H1 (cell line): ENCODE measurements around the gene FOXP4. TPM values are rescaled to one million over a fixed set of nuclear protein-coding genes. Genes with fewer than 3 reads are reported as not detected.

ENCODE experiments used
- CTCF ChIA-PET: fragments of 300-600 bp; sonication (Branson Sonifier 250); formaldehyde crosslinking; loops from one replicate; lab custom pipeline; 2021; ENCODE audit not compliant: partially characterized antibody; lab: Charles Lee
- POLR2A ChIA-PET: fragments of 300-600 bp; sonication (Branson Sonifier 250); formaldehyde crosslinking; loops from one replicate; lab custom pipeline; 2021; ENCODE audit warnings: inconsistent platforms; ENCODE audit not compliant: partially characterized antibody; lab: Charles Lee
- DNase-seq, 2 experiments: peaks; one replicate each; pipeline versions ENCODE4 v3.0.0 to v3.0.0-alpha.2; 2010 to 2022; ENCODE audit warnings: low spot score in 2 of 2, low read depth in 1 of 2, mixed read lengths in 1 of 2
- FAIRE-seq: peaks from 2 replicates; lab custom pipeline; 2011; peaks lifted over from hg19 to GRCh38; lab: Jason Lieb, UNC
- H2AFZ ChIP-seq: 2 replicates; pipeline ENCODE4 v1.8.1; 2012; ENCODE audit warnings: low read length, inconsistent platforms
- H2AK5ac ChIP-seq: 2 replicates; pipeline ENCODE4 v1.6.1; 2013; ENCODE audit warnings: low read depth, low read length
- H2BK120ac ChIP-seq: replicated peaks from 2 replicates; pipeline ENCODE3; 2013; ENCODE audit warnings: low read depth, low read length, inconsistent platforms
- H2BK12ac ChIP-seq: 2 replicates; pipeline ENCODE4 v1.6.1; 2013; ENCODE audit warnings: low read depth, low read length
- H2BK15ac ChIP-seq: 2 replicates; pipeline ENCODE4 v1.6.1; 2013; ENCODE audit warnings: low read length
- H2BK20ac ChIP-seq: 2 replicates; pipeline ENCODE4 v1.6.1; 2013; ENCODE audit warnings: low read length
- H2BK5ac ChIP-seq: 2 replicates; pipeline ENCODE4 v1.6.1; 2013; ENCODE audit warnings: low read depth, low read length
- H3K14ac ChIP-seq: 2 replicates; pipeline ENCODE4 v1.6.1; 2013; ENCODE audit warnings: inconsistent platforms; ENCODE audit not compliant: insufficient read length
- H3K18ac ChIP-seq: 2 replicates; pipeline ENCODE4 v1.6.1; 2013; ENCODE audit warnings: low read length; ENCODE audit errors: extremely low read depth
- H3K23ac ChIP-seq: 2 replicates; pipeline ENCODE4 v1.6.1; 2013; ENCODE audit warnings: inconsistent platforms; ENCODE audit not compliant: insufficient read length
- H3K23me2 ChIP-seq: 2 replicates; pipeline ENCODE4 v1.6.1; 2013; ENCODE audit warnings: low read depth, low read length
- H3K27ac ChIP-seq: 2 replicates; pipeline ENCODE4 v1.6.1; 2011; ENCODE audit warnings: low read depth, low read length, inconsistent platforms
- H3K27me3 ChIP-seq, 4 experiments: replicated peaks in 1 of 4; 1 replicate in 1 of 4; 2 replicates in 3 of 4; pipeline versions ENCODE4 v1.6.1 to v1.8.1; 2011 to 2013; ENCODE audit warnings: low read length in 3 of 4, mild to moderate bottlenecking in 3 of 4, inconsistent platforms in 2 of 4, mixed read lengths in 2 of 4, moderate library complexity in 1 of 4; ENCODE audit not compliant: control insufficient read depth in 3 of 4, insufficient read depth in 3 of 4; ENCODE audit errors: extremely low read depth in 1 of 4
- H3K36me3 ChIP-seq, 4 experiments: 2 replicates each; pipeline versions ENCODE4 v1.6.1 to v1.8.1; 2011 to 2013; ENCODE audit warnings: mild to moderate bottlenecking in 4 of 4, low read length in 3 of 4, moderate library complexity in 2 of 4, control low read depth in 1 of 4, inconsistent platforms in 1 of 4; ENCODE audit not compliant: insufficient read depth in 4 of 4, control insufficient read depth in 2 of 4
- H3K4ac ChIP-seq: replicated peaks from 2 replicates; pipeline ENCODE3; 2013; ENCODE audit warnings: low read length, low read depth, mixed read lengths, inconsistent platforms; ENCODE audit not compliant: insufficient read length
- H3K4me1 ChIP-seq, 4 experiments: replicated peaks in 1 of 4; 1 replicate in 1 of 4; 2 replicates in 3 of 4; pipeline versions ENCODE4 v1.6.1 to v1.8.1; 2011 to 2013; ENCODE audit warnings: low read length in 3 of 4, inconsistent platforms in 2 of 4, mixed read lengths in 1 of 4; ENCODE audit not compliant: insufficient read depth in 4 of 4, control insufficient read depth in 3 of 4
- H3K4me2 ChIP-seq, 2 experiments: 2 replicates each; pipeline versions ENCODE4 v1.6.1 to v1.8.1; 2011 to 2013; ENCODE audit warnings: low read depth in 2 of 2, low read length in 2 of 2, control low read depth in 1 of 2, inconsistent platforms in 1 of 2, mild to moderate bottlenecking in 1 of 2; ENCODE audit not compliant: insufficient read depth in 1 of 2
- H3K4me3 ChIP-seq, 4 experiments: fragments of 200-600, 300-600 bp in 1 of 4; sonication (generic), shearing (Covaris generic), sonication (Bioruptor Twin) in 1 of 4; 2 replicates each; pipeline versions ENCODE4 v1.5.1 to v1.8.1; 2011 to 2016; ENCODE audit warnings: low read length in 4 of 4, low read depth in 3 of 4, control low read depth in 2 of 4, inconsistent platforms in 2 of 4, mild to moderate bottlenecking in 2 of 4, mixed read lengths in 1 of 4, moderate library complexity in 1 of 4; ENCODE audit not compliant: insufficient read depth in 2 of 4; ENCODE audit errors: extremely low read depth in 1 of 4
- H3K56ac ChIP-seq: replicated peaks from 2 replicates; pipeline ENCODE3; 2013; ENCODE audit warnings: low read depth, mild to moderate bottlenecking, mixed read lengths, low read length, inconsistent platforms; ENCODE audit not compliant: insufficient read length
- H3K79me1 ChIP-seq: 2 replicates; pipeline ENCODE4 v1.6.1; 2013; ENCODE audit warnings: low read depth, low read length, control low read depth
- H3K79me2 ChIP-seq, 2 experiments: 2 replicates each; pipeline versions ENCODE4 v1.6.1 to v1.8.1; 2012 to 2013; ENCODE audit warnings: low read length in 2 of 2, mild to moderate bottlenecking in 2 of 2, inconsistent platforms in 1 of 2; ENCODE audit not compliant: insufficient read depth in 2 of 2, control insufficient read depth in 1 of 2
- H3K9ac ChIP-seq, 4 experiments: replicated peaks in 1 of 4; 1 replicate in 1 of 4; 2 replicates in 3 of 4; pipeline versions ENCODE4 v1.6.1 to v1.8.1; 2011 to 2013; ENCODE audit warnings: low read depth in 3 of 4, low read length in 3 of 4, control low read depth in 2 of 4, mild to moderate bottlenecking in 2 of 4, moderate library complexity in 2 of 4, inconsistent platforms in 1 of 4; ENCODE audit errors: extremely low read depth in 1 of 4
- H3K9me3 ChIP-seq, 2 experiments: 2 replicates each; pipeline versions ENCODE4 v1.6.1 to v1.8.1; 2012 to 2013; ENCODE audit warnings: mild to moderate bottlenecking in 2 of 2, moderate library complexity in 2 of 2, control low read depth in 1 of 2, inconsistent platforms in 1 of 2, low read depth in 1 of 2, low read length in 1 of 2, mixed read lengths in 1 of 2; ENCODE audit not compliant: insufficient read depth in 2 of 2
- H4K20me1 ChIP-seq, 2 experiments: replicated peaks in 1 of 2; 2 replicates each; pipeline versions ENCODE3 to v1.8.1; 2011 to 2013; ENCODE audit warnings: inconsistent platforms in 2 of 2, low read length in 2 of 2, mild to moderate bottlenecking in 1 of 2; ENCODE audit not compliant: insufficient read depth in 2 of 2, control insufficient read depth in 1 of 2
- H4K5ac ChIP-seq: 2 replicates; pipeline ENCODE4 v1.6.1; 2013; ENCODE audit warnings: low read length, low read depth, mixed read lengths, inconsistent platforms; ENCODE audit not compliant: insufficient read length
- H4K8ac ChIP-seq: 2 replicates; pipeline ENCODE4 v1.8.0; 2013; ENCODE audit warnings: mild to moderate bottlenecking, moderate library complexity, low read length, inconsistent platforms; ENCODE audit not compliant: insufficient read depth; ENCODE audit errors: extremely low read depth
- H4K91ac ChIP-seq: replicated peaks from 2 replicates; pipeline ENCODE3; 2013; ENCODE audit warnings: low read length, mixed read lengths, inconsistent platforms; ENCODE audit not compliant: insufficient read length
- BACH1 ChIP-seq: IDR thresholded peaks from 2 replicates; pipeline ENCODE4 v1.6.1; 2012; ENCODE audit warnings: low read length, improper control_type of control experiment
- BRCA1 ChIP-seq: IDR thresholded peaks from 2 replicates; pipeline ENCODE4 v1.6.1; 2012; ENCODE audit warnings: low read depth, low read length, improper control_type of control experiment
- EGR1 ChIP-seq: IDR thresholded peaks from 2 replicates; pipeline ENCODE4 v1.6.1; 2011; ENCODE audit warnings: low read depth, low read length, borderline replicate concordance
- EZH2 ChIP-seq: fragments of 200-600 bp; sonication (generic); IDR thresholded peaks from 2 replicates; pipeline ENCODE4 v1.7.1; 2012; ENCODE audit warnings: low read depth, mild to moderate bottlenecking, moderate library complexity, low read length, inconsistent platforms; ENCODE audit not compliant: severe bottlenecking
- HDAC6 ChIP-seq: IDR thresholded peaks from one replicate; pipeline ENCODE4 v1.7.1; 2012; ENCODE audit warnings: low read depth, mild to moderate bottlenecking, inconsistent platforms, low read length, moderate library complexity
- NANOG ChIP-seq: IDR thresholded peaks from 2 replicates; pipeline ENCODE4 v1.6.1; 2011; ENCODE audit warnings: low read length, low read depth, mild to moderate bottlenecking, inconsistent platforms; ENCODE audit not compliant: insufficient read depth, poor library complexity, severe bottlenecking
- NRF1 ChIP-seq: IDR thresholded peaks from 2 replicates; pipeline ENCODE4 v1.6.1; 2011; ENCODE audit warnings: mild to moderate bottlenecking, low read depth, low read length, improper control_type of control experiment
- RAD21 ChIP-seq, 2 experiments: IDR thresholded peaks in 1 of 2; conservative IDR thresholded peaks in 1 of 2; 2 replicates each; pipeline ENCODE4 v1.6.1; 2011; ENCODE audit warnings: low read depth in 2 of 2, low read length in 2 of 2, improper control_type of control experiment in 1 of 2, inconsistent platforms in 1 of 2, mild to moderate bottlenecking in 1 of 2, moderate library complexity in 1 of 2
- SIX5 ChIP-seq: IDR thresholded peaks from 2 replicates; pipeline ENCODE4 v1.6.1; 2011; ENCODE audit warnings: mild to moderate bottlenecking, low read depth, low read length
- TAF7 ChIP-seq: optimal IDR thresholded peaks from 2 replicates; pipeline ENCODE3; 2011; ENCODE audit warnings: low read depth, mild to moderate bottlenecking, inconsistent platforms, low read length, moderate library complexity, borderline replicate concordance
- TBP ChIP-seq: IDR thresholded peaks from 2 replicates; pipeline ENCODE4 v1.6.1; 2011; ENCODE audit warnings: low read depth, low read length, improper control_type of control experiment
- WGBS, 2 experiments: shearing (Covaris generic) in 1 of 2; methylation state at CpG; one replicate each; pipeline versions ENCODE4 v1.1.6 to v1.1.7; 2013 to 2015; ENCODE audit warnings: low lambda C conversion rate in 2 of 2, mixed read lengths in 2 of 2, inconsistent platforms in 1 of 2, low coverage in 1 of 2, missing lambda C conversion rate in 1 of 2; ENCODE audit not compliant: insufficient replicate concordance in 2 of 2, insufficient coverage in 1 of 2, insufficient read length in 1 of 2; ENCODE audit errors: extremely low coverage in 1 of 2, missing lambda C conversion rate in 1 of 2; 5-methylcytosine and 5-hydroxymethylcytosine counted together
- polyA plus RNA-seq, 7 experiments: library from polyadenylated mRNA; depleted of rRNA in 3 of 7; stranded (reverse) in 5 of 7; unstranded in 2 of 7; fragments of >200 nt in 5 of 7; fragments of 200-250 nt in 2 of 7; gene quantifications; 1 replicate in 5 of 7; 2 replicates in 1 of 7; 4 replicates in 1 of 7; pipeline versions ENCODE4 v1.2.1 to v1.2.3, GENCODE V29; 2011 to 2013; ENCODE audit warnings: missing spikeins in 2 of 7, mixed read lengths in 2 of 7
- total RNA-seq: library from RNA; stranded (reverse); fragmentation: NEBNext Ultra II Directional; extraction: Animal tissue kit (Norgen Biotek cat#: 25700); gene quantifications from 2 replicates; pipeline ENCODE4 v1.2.1, GENCODE V29; 2021
- TF ChIP-seq, protein P1 (sequence below), 3 experiments: IDR thresholded peaks; 1 replicate in 2 of 3; 2 replicates in 1 of 3; pipeline versions ENCODE4 v1.5.1 to v1.6.1; 2011; ENCODE audit warnings: low read length in 3 of 3, mild to moderate bottlenecking in 3 of 3, inconsistent platforms in 2 of 3, low read depth in 1 of 3, moderate library complexity in 1 of 3; ENCODE audit not compliant: insufficient read depth in 1 of 3; ENCODE audit errors: control extremely low read depth in 1 of 3

The FOXP4 gene
- total and polyA plus RNA-seq, 2 of the 8 experiments (the other 6 are each of a cell fraction or from before 2014, with no cell fraction given), result 4.8 to 13.3 TPM

DNA sequence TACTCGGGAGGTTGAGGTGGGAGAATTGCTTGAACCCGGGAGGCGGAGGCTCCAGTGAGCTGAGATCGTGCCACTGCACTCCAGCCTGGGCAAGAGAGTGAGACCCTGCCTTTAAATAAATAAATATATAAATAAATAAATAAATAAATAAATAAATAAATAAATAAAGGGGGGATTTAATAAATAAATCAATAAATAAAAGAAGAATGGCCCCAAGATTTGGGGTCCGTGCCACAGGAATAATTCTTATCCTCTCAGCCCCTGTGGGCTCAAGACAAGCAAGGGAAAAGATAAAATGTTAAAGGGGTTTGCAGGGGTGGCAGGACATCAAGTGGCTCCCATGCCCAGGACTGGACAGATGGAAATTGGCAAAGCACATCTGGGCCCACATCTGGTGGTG, 60.9 kb downstream of the FOXP4 start:
- Histone ChIP-seq H4K91ac (no peak overlapping the region), H3K36me3 (no peaks in the 10 kb centered on the region), H3K4me1 (peaks cover 0 to 9% (median 0%) of the 10 kb centered on the region in 4 experiments; a peak in 1 of 7 replicates), H3K4me3 (no peak overlapping the region), H3K27me3 (no peaks in the 10 kb centered on the region), H2AFZ (no peak overlapping the region), H3K23ac (no peak overlapping the region), H2BK15ac (no peak overlapping the region), H3K4ac (no peak overlapping the region), H2BK12ac (no peak overlapping the region), H3K56ac (no peak overlapping the region), H4K8ac (no peak overlapping the region), H4K20me1 (no peaks in the 10 kb centered on the region), H2BK20ac (no peak overlapping the region), H2BK120ac (no peak overlapping the region), H3K79me1 (no peaks in the 10 kb centered on the region), H3K9ac (no peak overlapping the region), H3K18ac (no peak overlapping the region), H3K9me3 (no peaks in the 10 kb centered on the region), H3K4me2 (no peak overlapping the region), H3K27ac (no peak overlapping the region), H3K14ac (no peak overlapping the region), H3K79me2 (no peaks in the 10 kb centered on the region), H2BK5ac (no peak overlapping the region), H2AK5ac (no peak overlapping the region), H4K5ac (no peak overlapping the region), H3K23me2 (no peaks in the 10 kb centered on the region)
- ChIA-PET POLR2A (no interaction called here), CTCF (interaction anchor here (0.6 to 18.9 kb wide), 10 partner anchors 10 to 236 kb away, joined by 3 to 299 read pairs (median 4); no protein-coding TSS in a partner anchor)
- FAIRE-seq (no peak), DNase-seq (no peak)
- 91% methylated on average over 5 of the region's 5 CpGs; no CpG with 5 or more reads in 1 of the 2 experiments for WGBS, 2 experiments
- TF ChIP-seq TAF7 (no peak), RAD21 (IDR thresholded peaks at IDR 0.05 in 1 of 2, conservative IDR thresholded peaks at IDR 0.05 in 1 of 2; ENCODE audit: low read depth in 2 of 2, low read length in 2 of 2) (no peak), EGR1 (no peak), EZH2 (no peak), TBP (no peak), SIX5 (no peak), BACH1 (no peak), HDAC6 (no peak), NANOG (no peak), BRCA1 (no peak), NRF1 (no peak)
- TF ChIP-seq, protein P1, sequence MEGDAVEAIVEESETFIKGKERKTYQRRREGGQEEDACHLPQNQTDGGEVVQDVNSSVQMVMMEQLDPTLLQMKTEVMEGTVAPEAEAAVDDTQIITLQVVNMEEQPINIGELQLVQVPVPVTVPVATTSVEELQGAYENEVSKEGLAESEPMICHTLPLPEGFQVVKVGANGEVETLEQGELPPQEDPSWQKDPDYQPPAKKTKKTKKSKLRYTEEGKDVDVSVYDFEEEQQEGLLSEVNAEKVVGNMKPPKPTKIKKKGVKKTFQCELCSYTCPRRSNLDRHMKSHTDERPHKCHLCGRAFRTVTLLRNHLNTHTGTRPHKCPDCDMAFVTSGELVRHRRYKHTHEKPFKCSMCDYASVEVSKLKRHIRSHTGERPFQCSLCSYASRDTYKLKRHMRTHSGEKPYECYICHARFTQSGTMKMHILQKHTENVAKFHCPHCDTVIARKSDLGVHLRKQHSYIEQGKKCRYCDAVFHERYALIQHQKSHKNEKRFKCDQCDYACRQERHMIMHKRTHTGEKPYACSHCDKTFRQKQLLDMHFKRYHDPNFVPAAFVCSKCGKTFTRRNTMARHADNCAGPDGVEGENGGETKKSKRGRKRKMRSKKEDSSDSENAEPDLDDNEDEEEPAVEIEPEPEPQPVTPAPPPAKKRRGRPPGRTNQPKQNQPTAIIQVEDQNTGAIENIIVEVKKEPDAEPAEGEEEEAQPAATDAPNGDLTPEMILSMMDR (IDR thresholded peaks at IDR 0.05; ENCODE audit: control extremely low read depth in 1 of 3, insufficient read depth in 1 of 3, low read depth in 1 of 3, low read length in 3 of 3), result no peak
